H1 (cell line): ENCODE data around the gene BUD23.

Source experiments
- CEBPB ChIP-seq: IDR thresholded peaks from 2 replicates; pipeline ENCODE4 v1.6.1; 2012; ENCODE audit warnings: low read depth, low read length
- CHD1 ChIP-seq: IDR thresholded peaks from 2 replicates; pipeline ENCODE4 v1.6.1; 2012; ENCODE audit warnings: low read depth, low read length, improper control_type of control experiment
- JUND ChIP-seq: IDR thresholded peaks from 2 replicates; pipeline ENCODE4 v1.6.1; 2011; ENCODE audit warnings: mild to moderate bottlenecking, improper control_type of control experiment, low read length
- POLR2A ChIP-seq, 2 experiments: IDR thresholded peaks; 1 replicate in 1 of 2; 2 replicates in 1 of 2; pipeline ENCODE4 v1.6.1; 2011; ENCODE audit warnings: low read depth in 2 of 2, low read length in 2 of 2, mild to moderate bottlenecking in 2 of 2; ENCODE audit errors: control extremely low read depth in 1 of 2
- SIRT6 ChIP-seq: IDR thresholded peaks from one replicate; pipeline ENCODE4 v1.7.1; 2012; ENCODE audit warnings: low read length, inconsistent platforms
- YY1 ChIP-seq: IDR thresholded peaks from 2 replicates; pipeline ENCODE4 v1.6.1; 2011; ENCODE audit warnings: low read depth, mild to moderate bottlenecking, low read length
- TF ChIP-seq, protein P1 (sequence below), 3 experiments: IDR thresholded peaks; 1 replicate in 2 of 3; 2 replicates in 1 of 3; pipeline versions ENCODE4 v1.5.1 to v1.6.1; 2011; ENCODE audit warnings: low read length in 3 of 3, mild to moderate bottlenecking in 3 of 3, inconsistent platforms in 2 of 3, low read depth in 1 of 3, moderate library complexity in 1 of 3; ENCODE audit not compliant: insufficient read depth in 1 of 3; ENCODE audit errors: control extremely low read depth in 1 of 3
- TF ChIP-seq, protein P2 (sequence below): fragments of 300-600 bp; sonication (generic); IDR thresholded peaks from 2 replicates; pipeline ENCODE4 v1.7.1; 2012; ENCODE audit warnings: low read length, moderate library complexity, mild to moderate bottlenecking, inconsistent platforms; ENCODE audit not compliant: insufficient replicate concordance

DNA sequence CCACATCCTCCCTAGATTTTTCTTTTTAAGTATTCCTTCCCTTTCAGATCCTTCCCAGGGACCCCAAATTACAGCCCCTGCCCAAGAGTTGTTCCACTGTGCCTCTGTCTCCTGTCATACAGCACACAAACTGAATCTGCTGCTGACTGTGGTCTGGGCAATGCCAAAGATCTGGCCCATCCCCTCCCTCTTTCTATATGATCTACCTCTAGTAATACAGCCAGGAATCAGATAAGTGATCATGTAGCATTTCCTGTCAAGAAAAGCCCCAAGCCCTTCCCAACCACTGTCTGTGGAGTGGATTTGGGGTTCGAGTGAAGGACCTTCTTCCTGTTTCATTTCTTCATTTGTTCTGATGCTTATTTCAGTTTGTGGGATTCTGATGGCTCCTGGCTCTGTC, 29.4 kb downstream of the BUD23 start:
- TF ChIP-seq JUND (no peak), CHD1 (no peak), CEBPB (no peak), SIRT6 (no peak), YY1 (no peak), POLR2A (IDR thresholded peaks at IDR 0.05; ENCODE audit: control extremely low read depth in 1 of 2, low read depth in 2 of 2, low read length in 2 of 2) (no peak)
- TF ChIP-seq, protein P1, sequence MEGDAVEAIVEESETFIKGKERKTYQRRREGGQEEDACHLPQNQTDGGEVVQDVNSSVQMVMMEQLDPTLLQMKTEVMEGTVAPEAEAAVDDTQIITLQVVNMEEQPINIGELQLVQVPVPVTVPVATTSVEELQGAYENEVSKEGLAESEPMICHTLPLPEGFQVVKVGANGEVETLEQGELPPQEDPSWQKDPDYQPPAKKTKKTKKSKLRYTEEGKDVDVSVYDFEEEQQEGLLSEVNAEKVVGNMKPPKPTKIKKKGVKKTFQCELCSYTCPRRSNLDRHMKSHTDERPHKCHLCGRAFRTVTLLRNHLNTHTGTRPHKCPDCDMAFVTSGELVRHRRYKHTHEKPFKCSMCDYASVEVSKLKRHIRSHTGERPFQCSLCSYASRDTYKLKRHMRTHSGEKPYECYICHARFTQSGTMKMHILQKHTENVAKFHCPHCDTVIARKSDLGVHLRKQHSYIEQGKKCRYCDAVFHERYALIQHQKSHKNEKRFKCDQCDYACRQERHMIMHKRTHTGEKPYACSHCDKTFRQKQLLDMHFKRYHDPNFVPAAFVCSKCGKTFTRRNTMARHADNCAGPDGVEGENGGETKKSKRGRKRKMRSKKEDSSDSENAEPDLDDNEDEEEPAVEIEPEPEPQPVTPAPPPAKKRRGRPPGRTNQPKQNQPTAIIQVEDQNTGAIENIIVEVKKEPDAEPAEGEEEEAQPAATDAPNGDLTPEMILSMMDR (IDR thresholded peaks at IDR 0.05; ENCODE audit: control extremely low read depth in 1 of 3, insufficient read depth in 1 of 3, low read depth in 1 of 3, low read length in 3 of 3): no peak
- TF ChIP-seq, protein P2, sequence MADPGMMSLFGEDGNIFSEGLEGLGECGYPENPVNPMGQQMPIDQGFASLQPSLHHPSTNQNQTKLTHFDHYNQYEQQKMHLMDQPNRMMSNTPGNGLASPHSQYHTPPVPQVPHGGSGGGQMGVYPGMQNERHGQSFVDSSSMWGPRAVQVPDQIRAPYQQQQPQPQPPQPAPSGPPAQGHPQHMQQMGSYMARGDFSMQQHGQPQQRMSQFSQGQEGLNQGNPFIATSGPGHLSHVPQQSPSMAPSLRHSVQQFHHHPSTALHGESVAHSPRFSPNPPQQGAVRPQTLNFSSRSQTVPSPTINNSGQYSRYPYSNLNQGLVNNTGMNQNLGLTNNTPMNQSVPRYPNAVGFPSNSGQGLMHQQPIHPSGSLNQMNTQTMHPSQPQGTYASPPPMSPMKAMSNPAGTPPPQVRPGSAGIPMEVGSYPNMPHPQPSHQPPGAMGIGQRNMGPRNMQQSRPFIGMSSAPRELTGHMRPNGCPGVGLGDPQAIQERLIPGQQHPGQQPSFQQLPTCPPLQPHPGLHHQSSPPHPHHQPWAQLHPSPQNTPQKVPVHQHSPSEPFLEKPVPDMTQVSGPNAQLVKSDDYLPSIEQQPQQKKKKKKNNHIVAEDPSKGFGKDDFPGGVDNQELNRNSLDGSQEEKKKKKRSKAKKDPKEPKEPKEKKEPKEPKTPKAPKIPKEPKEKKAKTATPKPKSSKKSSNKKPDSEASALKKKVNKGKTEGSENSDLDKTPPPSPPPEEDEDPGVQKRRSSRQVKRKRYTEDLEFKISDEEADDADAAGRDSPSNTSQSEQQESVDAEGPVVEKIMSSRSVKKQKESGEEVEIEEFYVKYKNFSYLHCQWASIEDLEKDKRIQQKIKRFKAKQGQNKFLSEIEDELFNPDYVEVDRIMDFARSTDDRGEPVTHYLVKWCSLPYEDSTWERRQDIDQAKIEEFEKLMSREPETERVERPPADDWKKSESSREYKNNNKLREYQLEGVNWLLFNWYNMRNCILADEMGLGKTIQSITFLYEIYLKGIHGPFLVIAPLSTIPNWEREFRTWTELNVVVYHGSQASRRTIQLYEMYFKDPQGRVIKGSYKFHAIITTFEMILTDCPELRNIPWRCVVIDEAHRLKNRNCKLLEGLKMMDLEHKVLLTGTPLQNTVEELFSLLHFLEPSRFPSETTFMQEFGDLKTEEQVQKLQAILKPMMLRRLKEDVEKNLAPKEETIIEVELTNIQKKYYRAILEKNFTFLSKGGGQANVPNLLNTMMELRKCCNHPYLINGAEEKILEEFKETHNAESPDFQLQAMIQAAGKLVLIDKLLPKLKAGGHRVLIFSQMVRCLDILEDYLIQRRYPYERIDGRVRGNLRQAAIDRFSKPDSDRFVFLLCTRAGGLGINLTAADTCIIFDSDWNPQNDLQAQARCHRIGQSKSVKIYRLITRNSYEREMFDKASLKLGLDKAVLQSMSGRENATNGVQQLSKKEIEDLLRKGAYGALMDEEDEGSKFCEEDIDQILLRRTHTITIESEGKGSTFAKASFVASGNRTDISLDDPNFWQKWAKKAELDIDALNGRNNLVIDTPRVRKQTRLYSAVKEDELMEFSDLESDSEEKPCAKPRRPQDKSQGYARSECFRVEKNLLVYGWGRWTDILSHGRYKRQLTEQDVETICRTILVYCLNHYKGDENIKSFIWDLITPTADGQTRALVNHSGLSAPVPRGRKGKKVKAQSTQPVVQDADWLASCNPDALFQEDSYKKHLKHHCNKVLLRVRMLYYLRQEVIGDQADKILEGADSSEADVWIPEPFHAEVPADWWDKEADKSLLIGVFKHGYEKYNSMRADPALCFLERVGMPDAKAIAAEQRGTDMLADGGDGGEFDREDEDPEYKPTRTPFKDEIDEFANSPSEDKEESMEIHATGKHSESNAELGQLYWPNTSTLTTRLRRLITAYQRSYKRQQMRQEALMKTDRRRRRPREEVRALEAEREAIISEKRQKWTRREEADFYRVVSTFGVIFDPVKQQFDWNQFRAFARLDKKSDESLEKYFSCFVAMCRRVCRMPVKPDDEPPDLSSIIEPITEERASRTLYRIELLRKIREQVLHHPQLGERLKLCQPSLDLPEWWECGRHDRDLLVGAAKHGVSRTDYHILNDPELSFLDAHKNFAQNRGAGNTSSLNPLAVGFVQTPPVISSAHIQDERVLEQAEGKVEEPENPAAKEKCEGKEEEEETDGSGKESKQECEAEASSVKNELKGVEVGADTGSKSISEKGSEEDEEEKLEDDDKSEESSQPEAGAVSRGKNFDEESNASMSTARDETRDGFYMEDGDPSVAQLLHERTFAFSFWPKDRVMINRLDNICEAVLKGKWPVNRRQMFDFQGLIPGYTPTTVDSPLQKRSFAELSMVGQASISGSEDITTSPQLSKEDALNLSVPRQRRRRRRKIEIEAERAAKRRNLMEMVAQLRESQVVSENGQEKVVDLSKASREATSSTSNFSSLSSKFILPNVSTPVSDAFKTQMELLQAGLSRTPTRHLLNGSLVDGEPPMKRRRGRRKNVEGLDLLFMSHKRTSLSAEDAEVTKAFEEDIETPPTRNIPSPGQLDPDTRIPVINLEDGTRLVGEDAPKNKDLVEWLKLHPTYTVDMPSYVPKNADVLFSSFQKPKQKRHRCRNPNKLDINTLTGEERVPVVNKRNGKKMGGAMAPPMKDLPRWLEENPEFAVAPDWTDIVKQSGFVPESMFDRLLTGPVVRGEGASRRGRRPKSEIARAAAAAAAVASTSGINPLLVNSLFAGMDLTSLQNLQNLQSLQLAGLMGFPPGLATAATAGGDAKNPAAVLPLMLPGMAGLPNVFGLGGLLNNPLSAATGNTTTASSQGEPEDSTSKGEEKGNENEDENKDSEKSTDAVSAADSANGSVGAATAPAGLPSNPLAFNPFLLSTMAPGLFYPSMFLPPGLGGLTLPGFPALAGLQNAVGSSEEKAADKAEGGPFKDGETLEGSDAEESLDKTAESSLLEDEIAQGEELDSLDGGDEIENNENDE: no peak
